Uterus (tissue), 2 donors: ENCODE measurements around the gene STON1.
"Not testable (repeated sequence)": the region's sequence is repeated elsewhere in the genome, so short reads cannot be mapped to it uniquely, and the experiment has no call there.

Source experiments
- CTCF ChIP-seq, 4 experiments: fragments of 200-600 bp in 2 of 4; fragments of 450-650 bp in 2 of 4; sonication (generic) in 2 of 4; IDR thresholded peaks; one replicate each; pipeline ENCODE4 v1.5.1; 2016 to 2019; ENCODE audit warnings: antibody characterized with exemption in 4 of 4, mild to moderate bottlenecking in 2 of 4, moderate library complexity in 1 of 4
- POLR2A ChIP-seq, 2 donors: fragments of 450-650 bp; IDR thresholded peaks; one replicate each; pipeline ENCODE4 v1.6.1; 2016; ENCODE audit warnings: antibody characterized with exemption in 2 of 2, mild to moderate bottlenecking in 1 of 2, moderate library complexity in 1 of 2

- not testable (repeated sequence) for TF ChIP-seq CTCF, POLR2A (IDR thresholded peaks at IDR 0.05)
Measured at GRCh38 chr2:48596751-48597150, 66.8 kb downstream of the STON1 start.
